ENCODE results near the gene RBM43. TPM values are rescaled to one million over a fixed set of nuclear protein-coding genes. Genes with fewer than 3 reads are reported as not detected.

RBM43 gene
- total and polyA plus RNA-seq, 9 of the 15 experiments (the other 6 are each of a cell fraction or from before 2014, with no cell fraction given), result 1.3 to 6.9 (median 3.8) TPM

DNA sequence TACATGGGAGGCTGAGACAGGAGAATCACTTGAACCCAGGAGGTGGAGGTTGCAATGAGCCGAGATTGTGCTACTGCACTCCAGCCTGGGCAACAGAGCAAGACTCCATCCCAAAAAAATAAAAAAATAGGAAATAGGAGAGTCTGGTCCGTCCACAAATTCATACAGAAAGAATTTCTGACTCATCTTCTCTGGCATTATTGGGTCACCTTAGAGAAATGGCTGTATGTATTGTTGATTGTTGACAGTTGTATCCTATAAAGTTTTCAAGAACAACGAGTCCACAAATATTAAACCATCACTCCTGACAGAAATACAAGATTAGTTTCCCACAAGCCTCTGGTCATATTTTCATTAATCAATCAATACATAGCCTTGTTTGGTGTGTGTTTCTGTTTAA is 20.4 kb downstream of the RBM43 start:
- ATAC-seq (no peak), FAIRE-seq (no peak), DNase-seq (ENCODE audit: extremely low read depth in 1 of 4, low spot score in 3 of 4) (no peak)
- TF ChIP-seq E2F3 (CRISPR knock-in tag; IDR thresholded peaks at IDR 0.05) (no peak), EP300 (IDR thresholded peaks at IDR 0.05; ENCODE audit: low read length) (no peak), CBX8 (IDR thresholded peaks at IDR 0.05; ENCODE audit: borderline replicate concordance, extremely low read depth, low read depth, low read length, poor library complexity, severe bottlenecking) (no peak), LCOR (CRISPR knock-in tag; IDR thresholded peaks at IDR 0.05) (no peak), PRMT5 (CRISPR knock-in tag; IDR thresholded peaks at IDR 0.05) (no peak), SAFB2 (IDR thresholded peaks at IDR 0.05; ENCODE audit: borderline replicate concordance, low read depth, low read length, severe bottlenecking) (no peak), SOX6 (IDR thresholded peaks at IDR 0.05) (no peak), ZNF764 (CRISPR knock-in tag; IDR thresholded peaks at IDR 0.05; ENCODE audit: low read depth) (no peak), ZFX (CRISPR knock-in tag; IDR thresholded peaks at IDR 0.05) (no peak), ZNF324 (CRISPR knock-in tag; IDR thresholded peaks at IDR 0.05) (no peak), WHSC1 (IDR thresholded peaks at IDR 0.05; ENCODE audit: low read length) (no peak), EHMT2 (IDR thresholded peaks at IDR 0.05) (no peak), KAT2B (IDR thresholded peaks at IDR 0.05; ENCODE audit: low read depth, low read length) (no peak), ZNF146 (CRISPR knock-in tag; IDR thresholded peaks at IDR 0.05; ENCODE audit: unreplicated experiment) (no peak), ZNF589 (CRISPR knock-in tag; IDR thresholded peaks at IDR 0.05; ENCODE audit: low read depth) (no peak), ZNF217 (CRISPR knock-in tag; IDR thresholded peaks at IDR 0.05) (no peak), FOXM1 (IDR thresholded peaks at IDR 0.05; ENCODE audit: low read depth) (no peak), FOXM1 (CRISPR knock-in tag; IDR thresholded peaks at IDR 0.05; ENCODE audit: low read depth) (no peak)
- TF ChIP-seq, protein P1, sequence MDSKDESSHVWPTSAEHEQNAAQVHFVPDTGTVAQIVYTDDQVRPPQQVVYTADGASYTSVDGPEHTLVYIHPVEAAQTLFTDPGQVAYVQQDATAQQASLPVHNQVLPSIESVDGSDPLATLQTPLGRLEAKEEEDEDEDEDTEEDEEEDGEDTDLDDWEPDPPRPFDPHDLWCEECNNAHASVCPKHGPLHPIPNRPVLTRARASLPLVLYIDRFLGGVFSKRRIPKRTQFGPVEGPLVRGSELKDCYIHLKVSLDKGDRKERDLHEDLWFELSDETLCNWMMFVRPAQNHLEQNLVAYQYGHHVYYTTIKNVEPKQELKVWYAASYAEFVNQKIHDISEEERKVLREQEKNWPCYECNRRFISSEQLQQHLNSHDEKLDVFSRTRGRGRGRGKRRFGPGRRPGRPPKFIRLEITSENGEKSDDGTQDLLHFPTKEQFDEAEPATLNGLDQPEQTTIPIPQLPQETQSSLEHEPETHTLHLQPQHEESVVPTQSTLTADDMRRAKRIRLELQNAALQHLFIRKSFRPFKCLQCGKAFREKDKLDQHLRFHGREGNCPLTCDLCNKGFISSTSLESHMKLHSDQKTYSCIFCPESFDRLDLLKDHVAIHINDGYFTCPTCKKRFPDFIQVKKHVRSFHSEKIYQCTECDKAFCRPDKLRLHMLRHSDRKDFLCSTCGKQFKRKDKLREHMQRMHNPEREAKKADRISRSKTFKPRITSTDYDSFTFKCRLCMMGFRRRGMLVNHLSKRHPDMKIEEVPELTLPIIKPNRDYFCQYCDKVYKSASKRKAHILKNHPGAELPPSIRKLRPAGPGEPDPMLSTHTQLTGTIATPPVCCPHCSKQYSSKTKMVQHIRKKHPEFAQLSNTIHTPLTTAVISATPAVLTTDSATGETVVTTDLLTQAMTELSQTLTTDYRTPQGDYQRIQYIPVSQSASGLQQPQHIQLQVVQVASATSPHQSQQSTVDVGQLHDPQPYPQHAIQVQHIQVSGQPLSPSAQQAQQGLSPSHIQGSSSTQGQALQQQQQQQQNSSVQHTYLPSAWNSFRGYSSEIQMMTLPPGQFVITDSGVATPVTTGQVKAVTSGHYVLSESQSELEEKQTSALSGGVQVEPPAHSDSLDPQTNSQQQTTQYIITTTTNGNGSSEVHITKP (IDR thresholded peaks at IDR 0.05; ENCODE audit: partially characterized antibody), result no peak
- TF ChIP-seq, protein P2, sequence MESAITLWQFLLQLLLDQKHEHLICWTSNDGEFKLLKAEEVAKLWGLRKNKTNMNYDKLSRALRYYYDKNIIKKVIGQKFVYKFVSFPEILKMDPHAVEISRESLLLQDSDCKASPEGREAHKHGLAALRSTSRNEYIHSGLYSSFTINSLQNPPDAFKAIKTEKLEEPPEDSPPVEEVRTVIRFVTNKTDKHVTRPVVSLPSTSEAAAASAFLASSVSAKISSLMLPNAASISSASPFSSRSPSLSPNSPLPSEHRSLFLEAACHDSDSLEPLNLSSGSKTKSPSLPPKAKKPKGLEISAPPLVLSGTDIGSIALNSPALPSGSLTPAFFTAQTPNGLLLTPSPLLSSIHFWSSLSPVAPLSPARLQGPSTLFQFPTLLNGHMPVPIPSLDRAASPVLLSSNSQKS (CRISPR knock-in tag; IDR thresholded peaks at IDR 0.05), result no peak
- CTCF ChIA-PET (ENCODE audit: low intra/inter-chr PET ratio), result no interaction called here
- BruUV-seq (replicated peaks), result no TSS peak
- H3K9ac ChIP-seq (ENCODE audit: insufficient read depth in 1 of 2, low read depth in 2 of 2, low read length in 2 of 2), result no peak overlapping the region
- H3K27me3 ChIP-seq (ENCODE audit: control insufficient read depth in 2 of 2, insufficient read depth in 2 of 2, low read length in 2 of 2), result peaks cover 2 to 4% of the 10 kb centered on the region in 2 experiments; a peak in 2 of 5 replicates
- H3K79me2 ChIP-seq (ENCODE audit: control insufficient read depth, insufficient read depth, low read length), result no peaks in the 10 kb centered on the region
- H3K4me2 ChIP-seq (ENCODE audit: insufficient read depth, low read length), result no peak overlapping the region
- intact Hi-C loops (cut with micrococcal nuclease), result no loop called here
- H4K20me1 ChIP-seq (replicated peaks; ENCODE audit: control insufficient read depth, insufficient read depth, low read length), result no peaks in the 10 kb centered on the region
- no peak overlapping the region for H3K4me3 ChIP-seq
- H3K4me1 ChIP-seq (replicated peaks in 1 of 2; ENCODE audit: control insufficient read depth in 2 of 2, insufficient read depth in 2 of 2, low read length in 2 of 2), result 0 out of 5 replicates have a peak, but pooled peaks cover 0 to 4% of the 10 kb centered on the region in 2 experiments
- no peaks in the 10 kb centered on the region for H3K9me3 ChIP-seq (replicated peaks; ENCODE audit: control insufficient read depth, insufficient read depth, low read depth, low read length)
- no peak overlapping the region for H2AFZ ChIP-seq (ENCODE audit: low read depth, low read length)
- no peaks in the 10 kb centered on the region for H3K36me3 ChIP-seq (ENCODE audit: control insufficient read depth, insufficient read depth, low read length)
- POLR2A ChIA-PET, result interaction anchor here (0.7 kb wide), 2 partner anchors 20 to 37 kb away, joined by 3 read pairs; no protein-coding TSS in a partner anchor
- in situ Hi-C loops (cut with MboI), result no loop called here
- 0% methylated on average over 3 of the region's 3 CpGs for WGBS (ENCODE audit: insufficient coverage, low coverage, missing lambda C conversion rate)
- H3K27ac ChIP-seq (ENCODE audit: extremely low read depth, low read depth, low read length), result no peak overlapping the region
- H3K9me1 ChIP-seq (ENCODE audit: control insufficient read depth, insufficient read depth, low read length), result no peaks in the 10 kb centered on the region

Data from K562 (cell line).